Activated CD8-positive, alpha-beta memory T cell treated with anti-CD3 and anti-CD28 coated beads for 36 hours (primary cell): ENCODE results near the gene FSTL4. TPM values are rescaled to one million over a fixed set of nuclear protein-coding genes. Genes with fewer than 3 reads are reported as not detected.

Source experiments
- CTCF ChIA-PET: fragments of 350-600 bp; sonication (Branson Sonifier 250); formaldehyde crosslinking; loops from one replicate; lab custom pipeline; 2021; ENCODE audit warnings: antibody characterized with exemption; lab: Charles Lee
- POLR2A ChIA-PET: fragments of 350-600 bp; sonication (Branson Sonifier 250); formaldehyde crosslinking; loops from one replicate; lab custom pipeline; 2021; ENCODE audit warnings: antibody characterized with exemption; lab: Charles Lee
- total RNA-seq, 2 experiments: library from RNA; stranded (reverse); gene quantifications; one replicate each; pipeline ENCODE4 v1.2.3, GENCODE V29; 2021

The FSTL4 gene
- total RNA-seq = under 1 TPM in 1 of 2 experiments, not detected in 1; 0.30 TPM

GRCh38 chr5:133612249-133612860 lies at the start of gene FSTL4:
Gene FSTL4, minus strand, starts transcription at chr5:133612541.
- ChIA-PET CTCF (interaction anchor here (0.6 kb wide), 1 partner anchor 501 kb away, joined by 4 read pairs; no protein-coding TSS in a partner anchor), POLR2A (no interaction called here)

- ChIA-PET CTCF (no interaction called here), POLR2A (no interaction called here)
Observed at GRCh38 chr5:133661389-133661788, 49.0 kb upstream of the FSTL4 start.

DNA sequence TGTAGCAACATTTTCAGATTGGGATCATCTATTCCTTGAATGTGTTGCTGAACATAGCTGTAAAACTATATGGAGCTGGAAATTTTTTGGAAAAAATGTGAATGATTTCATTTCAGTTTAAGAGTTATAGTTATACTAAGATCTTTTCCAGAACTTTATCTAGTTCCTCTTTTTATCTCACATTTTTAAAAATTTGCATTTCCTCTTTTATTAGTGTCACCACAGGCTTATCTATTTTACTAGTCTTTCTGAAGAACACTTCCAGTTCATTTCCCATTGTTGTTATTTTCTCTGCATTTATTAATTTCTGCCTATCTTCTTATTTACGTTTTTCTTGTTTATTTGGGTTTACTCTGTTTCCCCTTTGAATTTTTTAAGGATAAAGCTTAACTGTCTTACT lies 46.0 kb upstream of the FSTL4 start:
- ChIA-PET POLR2A (no interaction called here), CTCF (no interaction called here)

DNA sequence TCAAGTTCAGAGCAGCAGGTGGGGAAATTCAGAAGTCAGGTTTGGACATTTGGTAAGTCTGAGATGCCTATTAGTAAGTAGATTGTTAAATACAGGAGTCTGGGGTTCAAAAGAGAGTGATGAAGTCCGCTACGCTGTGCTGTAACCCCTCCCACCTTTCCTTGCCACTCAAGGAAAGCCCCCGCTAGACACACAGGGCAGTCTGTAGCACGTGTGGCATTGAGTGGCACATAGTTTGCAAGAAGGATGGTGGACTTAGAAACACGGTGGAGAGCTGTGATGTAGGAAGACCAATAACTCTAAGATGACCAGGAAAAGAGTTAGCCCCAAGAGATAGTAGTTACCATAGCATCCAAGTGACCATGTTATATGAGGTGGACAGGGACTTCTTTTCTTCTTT lies 44.7 kb upstream of the FSTL4 start:
- ChIA-PET POLR2A (no interaction called here), CTCF (no interaction called here)

GRCh38 chr5:133655966-133656365 lies 43.6 kb upstream of the FSTL4 start:
- POLR2A ChIA-PET = no interaction called here
- CTCF ChIA-PET = no interaction called here

DNA sequence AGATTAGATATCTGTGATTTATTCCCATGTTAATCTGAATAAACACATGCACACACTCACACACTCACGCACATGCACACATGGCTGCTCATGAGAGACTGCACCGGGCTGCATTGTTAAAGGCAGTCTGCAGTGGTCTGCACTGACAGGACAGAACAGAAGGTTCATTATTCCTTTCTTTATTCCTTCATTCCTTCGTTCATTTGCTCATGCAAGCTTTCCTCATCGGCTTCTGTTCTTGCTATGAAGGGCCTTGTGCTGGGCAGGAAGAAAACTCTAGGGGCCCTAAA lies 41.4 kb upstream of the FSTL4 start:
- POLR2A ChIA-PET = interaction anchor here (0.6 kb wide), 1 partner anchor 50 kb away, joined by 3 read pairs; no protein-coding TSS in a partner anchor

DNA sequence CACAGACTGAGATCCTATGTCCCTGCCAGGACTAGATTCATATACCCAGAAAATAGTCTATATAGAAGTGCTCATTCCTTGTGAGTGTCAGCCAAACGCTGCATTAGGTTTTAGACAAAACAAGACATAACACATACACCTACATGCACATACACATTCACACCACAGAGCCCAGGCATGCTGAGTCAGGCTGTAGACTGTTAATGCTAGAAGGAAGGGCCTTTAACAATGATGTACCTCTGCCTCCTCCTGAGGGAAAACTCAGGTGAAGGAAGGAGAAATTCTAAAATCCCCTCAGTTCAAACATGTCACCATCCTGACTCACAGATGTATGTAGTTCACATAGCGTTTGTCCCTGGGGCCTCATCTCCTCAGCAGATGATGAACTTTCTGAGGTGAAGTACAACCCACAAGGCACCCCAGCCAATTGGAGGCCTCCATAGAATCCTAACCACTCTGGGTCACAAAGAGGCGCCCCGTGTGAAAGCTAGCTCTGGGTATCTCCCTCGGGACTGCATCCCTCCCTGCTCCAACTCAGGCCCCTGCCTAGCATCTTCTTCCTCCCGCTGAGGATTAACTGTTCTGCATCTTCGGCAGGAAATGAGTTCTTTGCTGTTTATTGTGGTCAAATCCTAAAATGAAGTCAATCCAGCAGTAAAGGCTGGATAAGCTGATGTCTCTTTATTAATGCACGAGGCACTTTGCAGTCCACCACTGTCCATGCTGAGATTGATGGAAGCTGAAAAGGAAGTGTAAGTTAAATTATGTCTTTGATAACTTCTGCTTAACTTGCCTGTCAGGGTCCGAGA lies 40.8 kb upstream of the FSTL4 start:
- POLR2A ChIA-PET = interaction anchor here (0.6 kb wide), 1 partner anchor 51 kb away, joined by 3 read pairs; no protein-coding TSS in a partner anchor
- CTCF ChIA-PET = no interaction called here

More for the DNA sequence above, 41.4 kb upstream of the FSTL4 start:
- CTCF ChIA-PET = no interaction called here

DNA sequence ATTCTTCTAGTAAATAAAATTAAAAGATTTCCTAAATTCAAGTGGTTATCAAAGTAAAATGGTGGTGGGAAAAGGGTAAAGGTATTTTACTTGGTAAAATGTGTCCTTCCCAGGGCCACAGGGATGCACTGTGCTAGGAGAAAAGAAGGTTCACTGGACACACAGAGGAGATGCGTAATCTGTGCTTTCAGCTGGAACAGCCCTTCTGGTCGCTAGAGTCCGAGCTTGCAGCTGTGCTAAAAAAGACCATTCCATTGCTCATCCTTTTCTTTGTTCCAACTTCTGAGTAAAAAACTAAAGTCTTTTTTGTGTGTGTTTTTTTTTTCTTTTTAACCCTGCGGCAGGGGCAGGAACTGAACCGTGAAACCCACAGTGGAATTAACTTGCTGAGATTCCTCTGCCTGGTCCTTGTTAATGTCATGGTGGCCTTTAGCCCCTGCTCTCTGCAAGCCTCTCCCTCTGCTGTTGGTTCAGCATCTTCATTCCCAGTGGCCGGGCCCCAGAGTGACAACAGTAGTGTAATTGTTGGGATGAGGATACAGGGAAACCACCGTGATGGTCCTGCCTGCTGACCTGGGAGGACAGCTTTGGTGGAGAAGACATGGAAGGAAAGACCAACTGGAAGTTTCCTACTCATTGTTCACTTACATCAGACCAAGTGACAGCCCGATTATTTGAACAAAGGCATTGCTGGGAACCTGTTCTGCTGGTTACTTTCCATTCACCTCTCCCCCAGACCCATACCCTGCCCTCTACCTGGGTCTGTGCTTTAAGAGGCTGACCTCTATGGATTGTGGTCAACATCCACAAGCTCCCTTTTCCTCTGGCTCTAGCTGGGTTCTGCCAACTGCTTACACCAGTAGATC lies 31.9 kb upstream of the FSTL4 start:
- ChIA-PET CTCF (no interaction called here), POLR2A (no interaction called here)

- POLR2A ChIA-PET = no interaction called here
- CTCF ChIA-PET = no interaction called here
Observed at GRCh38 chr5:133643365-133643764, 31.0 kb upstream of the FSTL4 start.

- CTCF ChIA-PET = no interaction called here
Observed at GRCh38 chr5:133642153-133642722, 29.9 kb upstream of the FSTL4 start.

GRCh38 chr5:133641683-133642082 lies 29.3 kb upstream of the FSTL4 start:
- CTCF ChIA-PET = no interaction called here
- POLR2A ChIA-PET = no interaction called here

More at GRCh38 chr5:133642153-133642722, 29.9 kb upstream of the FSTL4 start:
- POLR2A ChIA-PET = no interaction called here

- CTCF ChIA-PET = interaction anchor here (0.6 to 0.8 kb wide), 2 partner anchors 13 to 35 kb away, joined by 3 to 4 read pairs; no protein-coding TSS in a partner anchor
- POLR2A ChIA-PET = no interaction called here
Observed at GRCh38 chr5:133639850-133640528, 27.6 kb upstream of the FSTL4 start.

DNA sequence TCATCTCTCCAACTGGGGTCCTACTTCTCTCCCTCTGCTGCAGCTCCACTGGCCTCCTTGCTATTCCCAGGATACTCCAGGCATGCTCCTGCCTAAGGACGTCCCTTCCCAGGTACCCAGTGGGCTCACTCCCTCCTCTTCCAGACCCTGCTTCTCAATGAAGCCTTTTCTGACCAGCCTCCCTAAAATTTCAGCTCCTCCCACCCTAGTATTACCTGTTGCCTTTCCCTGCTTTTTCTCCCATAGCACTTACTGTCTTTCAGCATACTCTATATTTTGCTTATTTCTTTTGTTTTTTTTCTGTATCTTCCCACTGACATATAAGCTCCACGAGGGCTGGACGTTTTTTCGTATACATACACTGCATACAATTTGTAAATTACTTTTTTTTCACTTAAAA lies 26.1 kb upstream of the FSTL4 start:
- POLR2A ChIA-PET = interaction anchor here (0.5 kb wide), 1 partner anchor 346 kb away, joined by 4 read pairs; no protein-coding TSS in a partner anchor
- CTCF ChIA-PET = no interaction called here

GRCh38 chr5:133637206-133637605 lies 24.9 kb upstream of the FSTL4 start:
- CTCF ChIA-PET = no interaction called here
- POLR2A ChIA-PET = no interaction called here

GRCh38 chr5:133635051-133635450 lies 22.7 kb upstream of the FSTL4 start:
- POLR2A ChIA-PET = no interaction called here
- CTCF ChIA-PET = no interaction called here

GRCh38 chr5:133627180-133627579 lies 14.8 kb upstream of the FSTL4 start:
- CTCF ChIA-PET = interaction anchor here (0.6 to 1.0 kb wide), 3 partner anchors 13 to 515 kb away, joined by 3 to 4 read pairs (median 3); no protein-coding TSS in a partner anchor
- POLR2A ChIA-PET = no interaction called here

- ChIA-PET POLR2A (no interaction called here), CTCF (no interaction called here)
Observed at GRCh38 chr5:133624316-133624715, 12.0 kb upstream of the FSTL4 start.

DNA sequence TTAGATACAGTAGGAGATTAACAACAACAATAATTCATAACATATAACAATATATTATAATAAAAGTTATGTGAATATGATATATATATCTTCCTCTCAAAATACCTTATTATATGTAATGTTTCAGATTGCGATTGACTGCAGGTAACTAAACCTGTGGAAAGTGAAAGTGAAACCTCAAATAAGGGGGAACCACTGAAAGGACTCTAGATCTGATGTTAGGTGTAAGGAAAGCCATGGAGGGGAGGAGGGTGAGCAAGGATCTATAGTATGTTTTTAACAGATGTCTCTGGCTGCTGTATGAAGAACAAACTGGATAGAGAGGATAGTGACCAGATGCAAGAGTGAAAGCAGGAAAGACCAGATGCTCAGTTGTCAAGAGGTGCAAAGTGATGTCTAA lies 5.8 kb upstream of the FSTL4 start:
- POLR2A ChIA-PET = no interaction called here
- CTCF ChIA-PET = no interaction called here

GRCh38 chr5:133613743-133614142 lies 1.4 kb upstream of the FSTL4 start:
- CTCF ChIA-PET = no interaction called here
- POLR2A ChIA-PET = no interaction called here
